OCI-LY7 (cell line): Measurements from ENCODE around the gene SLC4A4.

Source experiments
- CTCF ChIP-seq: fragments of 200-600 bp; sonication (generic); conservative IDR thresholded peaks from 2 replicates; pipeline ENCODE4 v1.5.1; 2014; ENCODE audit warnings: mild to moderate bottlenecking, antibody characterized with exemption, low read length, moderate library complexity, mixed read lengths
- EZH2phosphoT487 ChIP-seq: fragments of 200-600 bp; sonication (generic); IDR thresholded peaks from 2 replicates; pipeline ENCODE4 v1.6.1; 2018; ENCODE audit warnings: low read depth, borderline replicate concordance, mild to moderate bottlenecking, mixed run types, antibody characterized with exemption, low read length, moderate library complexity, mixed read lengths

GRCh38 chr4:71460371-71460770, 121.6 kb downstream of the SLC4A4 start:
- TF ChIP-seq CTCF (no peak), EZH2phosphoT487 (no peak)
